ENCODE results near the gene CSF1. TPM values are rescaled to one million over a fixed set of nuclear protein-coding genes. Genes with fewer than 3 reads are reported as not detected.

Gene CSF1
- total RNA-seq, 1 experiment from 2014 or later = 4.9 TPM

DNA sequence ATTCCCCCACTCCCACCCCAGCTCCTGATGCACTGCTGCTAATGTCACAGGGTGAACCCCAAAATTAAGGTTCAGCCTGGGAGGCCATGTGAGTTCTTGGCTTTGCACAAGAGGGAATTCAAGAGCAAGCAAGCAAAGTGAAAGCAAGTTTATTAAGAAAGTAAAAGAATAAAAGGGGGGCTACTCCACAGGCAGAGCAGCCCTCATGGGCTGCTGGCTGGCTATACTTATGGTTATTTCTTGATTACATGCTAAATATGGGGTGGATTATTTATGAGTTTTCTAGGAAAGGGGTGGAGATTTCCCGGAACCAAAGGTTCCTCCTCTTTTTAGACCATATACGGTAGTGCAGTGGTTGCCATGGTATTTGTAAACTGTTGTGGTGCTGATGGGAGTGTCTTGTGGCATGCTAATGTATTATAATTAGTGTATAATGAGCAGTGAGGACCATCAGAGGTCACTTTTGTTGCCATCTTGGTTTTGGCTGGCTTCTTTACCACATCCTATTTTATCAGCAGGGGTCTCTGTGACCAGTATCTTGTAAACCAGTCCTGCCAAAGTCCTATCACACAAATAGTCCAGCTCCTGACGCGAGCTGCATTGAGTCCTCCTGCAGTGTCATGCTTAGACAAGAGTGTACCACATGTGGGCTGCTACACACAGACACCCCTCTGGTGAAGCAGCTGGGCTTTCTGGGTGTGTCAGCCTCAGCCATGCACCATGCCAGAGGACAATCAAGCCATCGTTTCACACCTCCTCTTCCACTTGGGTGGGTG is 46.4 kb upstream of the CSF1 start:
- Histone ChIP-seq H3K36me3 (ENCODE audit: insufficient read depth, low read length, poor library complexity, severe bottlenecking) (no peaks in the 10 kb centered on the region), H3K9me3 (ENCODE audit: low read depth, low read length, poor library complexity, severe bottlenecking) (no peaks in the 10 kb centered on the region), H3K27ac (ENCODE audit: low read depth, low read length, poor library complexity, severe bottlenecking) (no peak overlapping the region), H3K27me3 (replicated peaks; ENCODE audit: insufficient read depth, low read depth, low read length, poor library complexity) (no peaks in the 10 kb centered on the region), H3K4me1 (ENCODE audit: insufficient read depth, low read length, poor library complexity, severe bottlenecking) (no peaks in the 10 kb centered on the region), H3K4me3 (ENCODE audit: low read depth, low read length, poor library complexity, severe bottlenecking) (no peak overlapping the region)
- TF ChIP-seq, protein P1, sequence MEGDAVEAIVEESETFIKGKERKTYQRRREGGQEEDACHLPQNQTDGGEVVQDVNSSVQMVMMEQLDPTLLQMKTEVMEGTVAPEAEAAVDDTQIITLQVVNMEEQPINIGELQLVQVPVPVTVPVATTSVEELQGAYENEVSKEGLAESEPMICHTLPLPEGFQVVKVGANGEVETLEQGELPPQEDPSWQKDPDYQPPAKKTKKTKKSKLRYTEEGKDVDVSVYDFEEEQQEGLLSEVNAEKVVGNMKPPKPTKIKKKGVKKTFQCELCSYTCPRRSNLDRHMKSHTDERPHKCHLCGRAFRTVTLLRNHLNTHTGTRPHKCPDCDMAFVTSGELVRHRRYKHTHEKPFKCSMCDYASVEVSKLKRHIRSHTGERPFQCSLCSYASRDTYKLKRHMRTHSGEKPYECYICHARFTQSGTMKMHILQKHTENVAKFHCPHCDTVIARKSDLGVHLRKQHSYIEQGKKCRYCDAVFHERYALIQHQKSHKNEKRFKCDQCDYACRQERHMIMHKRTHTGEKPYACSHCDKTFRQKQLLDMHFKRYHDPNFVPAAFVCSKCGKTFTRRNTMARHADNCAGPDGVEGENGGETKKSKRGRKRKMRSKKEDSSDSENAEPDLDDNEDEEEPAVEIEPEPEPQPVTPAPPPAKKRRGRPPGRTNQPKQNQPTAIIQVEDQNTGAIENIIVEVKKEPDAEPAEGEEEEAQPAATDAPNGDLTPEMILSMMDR (conservative IDR thresholded peaks at IDR 0.05; ENCODE audit: low read depth, low read length) = no peak
- no peak for TF ChIP-seq EZH2 (IDR thresholded peaks at IDR 0.05; ENCODE audit: borderline replicate concordance, low read depth, low read length, poor library complexity, severe bottlenecking)
- ChIA-PET POLR2A (ENCODE audit: low non-redundant PET) (no interaction called here), CTCF (no interaction called here)
- peak; percentile 16 for DNase-seq (ENCODE audit: low spot score)
- intact Hi-C loops (cut with micrococcal nuclease; ENCODE audit: unreplicated experiment) = no loop called here
- no TSS peak for BruUV-seq (replicated peaks)

DNA sequence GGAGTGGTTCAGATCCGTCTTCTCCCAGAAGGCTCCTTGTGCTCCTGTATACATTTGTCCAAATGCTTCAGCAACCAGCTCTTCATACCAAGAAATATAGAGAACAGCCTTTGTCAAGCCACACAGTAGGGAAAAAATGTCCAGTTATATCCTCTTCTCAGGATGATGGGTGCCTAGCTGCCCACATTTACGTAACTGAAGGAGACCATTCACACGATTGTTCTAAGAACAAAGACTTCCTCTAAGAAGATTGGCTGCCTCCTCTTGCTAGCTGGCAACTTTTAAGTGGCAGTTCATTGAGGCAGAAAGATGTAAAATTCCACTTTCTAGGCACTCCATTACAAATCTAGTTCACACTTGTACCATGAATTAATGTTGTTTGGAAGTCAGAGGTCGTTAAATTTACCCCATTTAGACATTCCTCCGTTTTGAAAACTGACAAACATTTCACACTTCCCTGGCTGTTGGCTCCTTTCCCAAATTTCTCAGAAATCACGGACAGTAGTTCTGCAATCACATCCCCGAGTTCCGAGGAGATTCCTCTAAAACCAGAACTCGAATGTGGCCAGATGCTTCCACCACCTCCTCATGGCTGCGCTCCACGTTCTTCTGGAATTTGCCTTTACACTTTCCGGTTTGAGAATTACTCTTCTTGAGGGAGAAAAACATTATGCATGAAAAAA is 45.6 kb upstream of the CSF1 start:
- H3K4me1 ChIP-seq (ENCODE audit: insufficient read depth, low read length, poor library complexity, severe bottlenecking) = no peaks in the 10 kb centered on the region
- no peak for DNase-seq (ENCODE audit: low spot score)
- intact Hi-C loops (cut with micrococcal nuclease; ENCODE audit: unreplicated experiment) = no loop called here
- H3K9me3 ChIP-seq (ENCODE audit: low read depth, low read length, poor library complexity, severe bottlenecking) = no peaks in the 10 kb centered on the region
- CTCF ChIA-PET = no interaction called here
- H3K36me3 ChIP-seq (ENCODE audit: insufficient read depth, low read length, poor library complexity, severe bottlenecking) = no peaks in the 10 kb centered on the region
- no peak overlapping the region for H3K4me3 ChIP-seq (ENCODE audit: low read depth, low read length, poor library complexity, severe bottlenecking)
- POLR2A ChIA-PET (ENCODE audit: low non-redundant PET) = no interaction called here
- no TSS peak for BruUV-seq (replicated peaks)
- H3K27ac ChIP-seq (ENCODE audit: low read depth, low read length, poor library complexity, severe bottlenecking) = no peak overlapping the region
- no peaks in the 10 kb centered on the region for H3K27me3 ChIP-seq (replicated peaks; ENCODE audit: insufficient read depth, low read depth, low read length, poor library complexity)
- TF ChIP-seq, protein P1 (conservative IDR thresholded peaks at IDR 0.05; ENCODE audit: low read depth, low read length) = no peak
- no peak for TF ChIP-seq EZH2 (IDR thresholded peaks at IDR 0.05; ENCODE audit: borderline replicate concordance, low read depth, low read length, poor library complexity, severe bottlenecking)

DNA sequence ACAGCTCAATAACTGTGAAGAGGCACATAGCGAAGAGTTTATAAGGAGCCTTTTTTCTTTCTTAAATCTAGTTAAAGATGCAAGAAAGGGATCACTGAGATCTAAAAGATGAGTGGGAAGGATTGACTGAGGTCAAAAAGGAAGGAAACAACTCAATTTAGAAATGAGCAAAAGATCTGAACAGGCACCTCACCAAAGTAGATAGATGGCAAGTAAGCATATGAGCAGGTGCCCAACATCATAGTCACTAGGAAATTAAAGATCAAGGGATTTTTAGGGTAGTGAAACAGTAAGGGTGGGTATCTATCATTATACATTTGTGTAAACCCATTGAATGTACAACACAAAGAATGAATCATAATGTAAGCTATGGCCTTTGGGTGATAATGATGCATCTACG is 44.6 kb upstream of the CSF1 start:
- POLR2A ChIA-PET (ENCODE audit: low non-redundant PET) = no interaction called here

More for the DNA sequence above, 44.6 kb upstream of the CSF1 start:
- no peak overlapping the region for H3K4me3 ChIP-seq (ENCODE audit: low read depth, low read length, poor library complexity, severe bottlenecking)
- no peak overlapping the region for H3K27ac ChIP-seq (ENCODE audit: low read depth, low read length, poor library complexity, severe bottlenecking)
- no peaks in the 10 kb centered on the region for H3K27me3 ChIP-seq (replicated peaks; ENCODE audit: insufficient read depth, low read depth, low read length, poor library complexity)
- TF ChIP-seq EZH2 (IDR thresholded peaks at IDR 0.05; ENCODE audit: borderline replicate concordance, low read depth, low read length, poor library complexity, severe bottlenecking) = no peak
- TF ChIP-seq, protein P1 (conservative IDR thresholded peaks at IDR 0.05; ENCODE audit: low read depth, low read length) = no peak
- H3K9me3 ChIP-seq (ENCODE audit: low read depth, low read length, poor library complexity, severe bottlenecking) = no peaks in the 10 kb centered on the region
- CTCF ChIA-PET = no interaction called here
- H3K36me3 ChIP-seq (ENCODE audit: insufficient read depth, low read length, poor library complexity, severe bottlenecking) = no peaks in the 10 kb centered on the region
- no peak for DNase-seq (ENCODE audit: low spot score)
- no peaks in the 10 kb centered on the region for H3K4me1 ChIP-seq (ENCODE audit: insufficient read depth, low read length, poor library complexity, severe bottlenecking)
- intact Hi-C loops (cut with micrococcal nuclease; ENCODE audit: unreplicated experiment) = no loop called here
- no TSS peak for BruUV-seq (replicated peaks)

Measured in A673 (cell line).